ENCODE measurements around the gene MYCBP. TPM values are rescaled to one million over a fixed set of nuclear protein-coding genes. Genes with fewer than 3 reads are reported as not detected.

Gene MYCBP
- total and polyA plus RNA-seq, 2 experiments from 2014 or later: 17.7 to 59.8 TPM

DNA sequence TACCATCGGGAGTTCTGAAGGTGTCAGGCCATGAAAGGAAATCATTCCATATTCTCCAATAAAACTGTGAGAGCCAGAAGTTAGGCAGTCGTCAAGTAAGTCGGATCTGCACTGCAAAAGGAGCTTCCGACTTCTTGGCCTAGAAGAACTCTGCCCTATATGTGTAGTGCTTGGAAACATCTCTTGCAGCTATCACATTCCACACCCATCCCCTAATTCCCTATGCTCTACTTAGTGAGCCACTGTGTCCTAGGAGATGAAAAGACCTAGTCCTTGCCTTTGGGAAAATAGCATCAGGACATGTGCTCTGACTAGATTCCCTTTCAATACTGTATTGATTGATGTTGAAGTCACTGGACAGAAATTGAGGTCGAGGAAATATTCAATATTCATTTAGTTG is 16.4 kb upstream of the MYCBP start:
- no peaks in the 10 kb centered on the region for H3K9me3 ChIP-seq (ENCODE audit: low read depth)
- H4K20me1 ChIP-seq (ENCODE audit: insufficient read depth): no peaks in the 10 kb centered on the region
- no peaks in the 10 kb centered on the region for H3K9me2 ChIP-seq (ENCODE audit: insufficient read depth)
- peaks cover 6% of the 10 kb centered on the region; the same call in 1 of the 2 replicates for H3K4me1 ChIP-seq (ENCODE audit: insufficient read depth)
- no peak overlapping the region for H3K4me2 ChIP-seq (ENCODE audit: unreplicated experiment)
- no peak for DNase-seq
- no peak overlapping the region for H2AFZ ChIP-seq
- no peaks in the 10 kb centered on the region for H3K36me3 ChIP-seq (ENCODE audit: low read depth)
- 54 to 62% methylated on average over 5 of the region's 5 CpGs for WGBS, 2 experiments (ENCODE audit: low coverage in 1 of 2, low lambda C conversion rate in 2 of 2, missing lambda C conversion rate in 2 of 2)
- no peak overlapping the region for H3K9ac ChIP-seq
- no peak overlapping the region for H3K4me3 ChIP-seq
- no peak for TF ChIP-seq EZH2phosphoT487 (IDR thresholded peaks at IDR 0.05; ENCODE audit: insufficient read depth, low read depth)
- no peak for TF ChIP-seq EZH2 (IDR thresholded peaks at IDR 0.05; ENCODE audit: insufficient read depth, poor library complexity, severe bottlenecking)
- in situ Hi-C loops (cut with MboI): no loop called here
- H3K27me3 ChIP-seq (replicated peaks; ENCODE audit: insufficient read depth): no peaks in the 10 kb centered on the region
- no peak overlapping the region for H3K27ac ChIP-seq
- H3K79me2 ChIP-seq (ENCODE audit: insufficient read depth): no peaks in the 10 kb centered on the region
- no peaks in the 10 kb centered on the region for H3F3A ChIP-seq (ENCODE audit: insufficient read depth)

DNA sequence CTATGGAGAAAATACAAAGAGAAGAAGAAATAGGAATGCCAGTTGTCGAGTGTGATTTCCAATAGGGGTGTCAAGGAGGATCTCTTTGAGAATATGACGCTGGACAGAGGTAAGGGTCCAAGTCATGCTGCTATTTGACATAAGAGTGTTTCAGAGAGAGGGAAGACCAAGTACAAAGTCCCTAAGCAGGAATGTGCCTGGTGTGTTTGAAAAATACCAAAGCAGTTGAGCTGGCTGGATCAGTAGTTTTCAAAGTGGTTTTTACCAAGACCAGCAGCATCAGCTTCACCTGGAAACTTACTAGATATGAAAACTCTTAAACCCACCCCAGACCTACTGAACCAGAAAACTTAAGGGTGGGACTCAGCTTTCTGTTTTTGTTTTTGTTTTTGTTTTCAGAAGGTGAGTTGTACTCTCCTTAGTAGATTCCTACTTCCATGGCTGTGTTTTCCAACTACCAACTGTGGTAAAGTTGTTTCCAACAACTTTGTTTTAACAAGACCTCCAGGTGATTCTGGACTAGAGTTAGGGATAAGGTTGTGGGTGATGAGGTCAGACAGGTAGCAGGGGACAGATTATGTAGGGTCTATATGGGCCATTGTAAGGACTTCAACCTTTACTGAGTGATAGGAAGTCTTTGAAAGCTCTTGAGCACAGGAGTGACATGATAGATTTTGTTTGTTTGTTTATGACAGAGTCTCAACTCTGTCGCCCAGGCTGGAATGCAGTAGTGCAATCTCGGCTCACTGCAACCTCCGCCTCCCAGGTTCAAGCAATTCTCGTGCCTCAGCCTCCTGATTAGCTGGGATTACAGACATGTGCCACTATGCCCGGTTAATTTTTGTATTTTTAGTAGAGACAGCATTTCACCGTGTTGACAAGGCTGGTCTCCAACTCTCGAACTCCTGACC is 15.5 kb upstream of the MYCBP start:
- H3K9me3 ChIP-seq (ENCODE audit: low read depth): no peaks in the 10 kb centered on the region
- no peaks in the 10 kb centered on the region for H3K9me2 ChIP-seq (ENCODE audit: insufficient read depth)
- in situ Hi-C loops (cut with MboI): no loop called here
- TF ChIP-seq EZH2 (IDR thresholded peaks at IDR 0.05; ENCODE audit: insufficient read depth, poor library complexity, severe bottlenecking) (no peak), EZH2phosphoT487 (IDR thresholded peaks at IDR 0.05; ENCODE audit: insufficient read depth, low read depth) (no peak)
- no peak for DNase-seq
- no peaks in the 10 kb centered on the region for H4K20me1 ChIP-seq (ENCODE audit: insufficient read depth)
- no peak overlapping the region for H2AFZ ChIP-seq
- H3K36me3 ChIP-seq (ENCODE audit: low read depth): no peaks in the 10 kb centered on the region
- H3K4me2 ChIP-seq (ENCODE audit: unreplicated experiment): no peak overlapping the region
- H3K4me1 ChIP-seq (ENCODE audit: insufficient read depth): peaks cover 6% of the 10 kb centered on the region; the same call in 1 of the 2 replicates
- H3K27me3 ChIP-seq (replicated peaks; ENCODE audit: insufficient read depth): no peaks in the 10 kb centered on the region
- 81 to 86% methylated on average over 9 of the region's 9 CpGs for WGBS, 2 experiments (ENCODE audit: low coverage in 1 of 2, low lambda C conversion rate in 2 of 2, missing lambda C conversion rate in 2 of 2)
- no peaks in the 10 kb centered on the region for H3F3A ChIP-seq (ENCODE audit: insufficient read depth)
- H3K27ac ChIP-seq: no peak overlapping the region
- H3K9ac ChIP-seq: no peak overlapping the region
- H3K79me2 ChIP-seq (ENCODE audit: insufficient read depth): no peaks in the 10 kb centered on the region
- no peak overlapping the region for H3K4me3 ChIP-seq

DNA sequence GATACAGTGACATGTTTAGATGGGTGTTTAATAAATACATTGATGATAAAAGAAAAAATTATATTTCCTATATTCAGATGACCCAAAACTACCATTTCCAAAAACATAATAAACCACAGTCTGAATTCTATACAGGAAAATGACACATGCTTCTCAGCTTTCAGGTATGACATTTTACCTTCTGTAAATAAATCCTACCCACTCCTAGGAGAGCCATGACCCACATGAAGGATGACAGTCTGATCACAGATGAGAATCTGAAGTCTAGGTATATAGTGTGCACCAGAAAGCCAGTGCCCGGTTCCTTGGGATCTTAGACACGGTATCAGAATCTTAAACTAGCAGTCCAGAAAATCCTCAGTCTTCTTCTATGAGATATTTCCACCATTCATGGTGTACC is 11.9 kb upstream of the MYCBP start:
- Histone ChIP-seq H3F3A (ENCODE audit: insufficient read depth) (no peaks in the 10 kb centered on the region), H3K4me3 (no peak overlapping the region), H3K4me2 (ENCODE audit: unreplicated experiment) (no peak overlapping the region), H3K9me2 (ENCODE audit: insufficient read depth) (no peaks in the 10 kb centered on the region), H2AFZ (no peak overlapping the region), H3K27me3 (replicated peaks; ENCODE audit: insufficient read depth) (no peaks in the 10 kb centered on the region), H3K27ac (no peak overlapping the region), H3K79me2 (ENCODE audit: insufficient read depth) (no peaks in the 10 kb centered on the region), H4K20me1 (ENCODE audit: insufficient read depth) (no peaks in the 10 kb centered on the region), H3K9ac (no peak overlapping the region), H3K4me1 (ENCODE audit: insufficient read depth) (no peaks in the 10 kb centered on the region), H3K36me3 (ENCODE audit: low read depth) (no peaks in the 10 kb centered on the region), H3K9me3 (ENCODE audit: low read depth) (no peaks in the 10 kb centered on the region)
- 95 to 96% methylated on average over 2 of the region's 2 CpGs for WGBS, 2 experiments (ENCODE audit: low coverage in 1 of 2, low lambda C conversion rate in 2 of 2, missing lambda C conversion rate in 2 of 2)
- no peak for DNase-seq
- TF ChIP-seq EZH2 (IDR thresholded peaks at IDR 0.05; ENCODE audit: insufficient read depth, poor library complexity, severe bottlenecking): no peak
- no peak for TF ChIP-seq EZH2phosphoT487 (IDR thresholded peaks at IDR 0.05; ENCODE audit: insufficient read depth, low read depth)
- in situ Hi-C loops (cut with MboI): no loop called here

DNA sequence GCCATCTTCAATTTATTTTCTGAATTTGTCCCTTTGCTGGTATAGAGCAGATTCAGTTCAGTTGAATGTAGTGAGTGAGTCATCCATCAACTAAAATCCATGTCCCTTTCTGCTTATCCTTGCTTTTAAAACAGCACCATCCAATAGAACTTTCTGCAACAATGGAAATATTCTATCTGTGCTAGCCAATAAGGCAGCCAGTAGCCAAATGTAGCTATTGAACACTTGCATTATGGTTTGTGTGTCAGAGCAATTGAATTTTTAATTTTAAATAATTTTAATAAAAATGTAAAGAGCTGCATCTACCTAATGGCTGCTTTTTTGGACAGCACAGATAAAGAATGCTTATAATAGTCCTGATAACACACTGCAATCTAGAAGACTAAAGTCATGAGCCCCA is 8.3 kb upstream of the MYCBP start, which contains the start of gene GJA9:
Gene GJA9, minus strand, starts transcription at position 101 of the 400 bp plus-strand sequence. CDS start 5,489 bp downstream, outside the sequence.
- Histone ChIP-seq H3K79me2 (ENCODE audit: insufficient read depth) (no peaks in the 10 kb centered on the region; the same call in 1 of the 2 replicates), H3K4me2 (ENCODE audit: unreplicated experiment) (no peak within 1 kb of the TSS), H3F3A (ENCODE audit: insufficient read depth) (no peaks in the 10 kb centered on the region), H3K27me3 (replicated peaks; ENCODE audit: insufficient read depth) (no peaks in the 10 kb centered on the region), H3K4me3 (no peak within 1 kb of the TSS), H3K36me3 (ENCODE audit: low read depth) (no peaks in the 10 kb centered on the region), H3K9me2 (ENCODE audit: insufficient read depth) (no peaks in the 10 kb centered on the region), H2AFZ (no peak within 1 kb of the TSS), H3K9ac (no peak within 1 kb of the TSS), H3K27ac (no peak within 1 kb of the TSS), H4K20me1 (ENCODE audit: insufficient read depth) (no peaks in the 10 kb centered on the region), H3K4me1 (ENCODE audit: insufficient read depth) (no peaks in the 10 kb centered on the region), H3K9me3 (ENCODE audit: low read depth) (no peaks in the 10 kb centered on the region)
- TF ChIP-seq EZH2 (IDR thresholded peaks at IDR 0.05; ENCODE audit: insufficient read depth, poor library complexity, severe bottlenecking) (no peak), EZH2phosphoT487 (IDR thresholded peaks at IDR 0.05; ENCODE audit: insufficient read depth, low read depth) (no peak)
- DNase-seq: no peak
- in situ Hi-C loops (cut with MboI): no loop called here
